Spleen (tissue), 11 donors: ENCODE measurements around the gene GLB1L. TPM values are rescaled to one million over a fixed set of nuclear protein-coding genes. Genes with fewer than 3 reads are reported as not detected.

Experiments used
- DNase-seq: peaks from one replicate; pipeline ENCODE4 v3.0.0-alpha.2; 2020
- H3K27ac ChIP-seq, 8 donors: fragments of 200-600 bp; sonication (generic) in 7 of 8; 1 replicate in 4 of 8; 2 replicates in 4 of 8; pipeline versions ENCODE4 v1.5.0 to v1.8.0; 2016 to 2021; ENCODE audit warnings: inconsistent platforms in 4 of 8, mild to moderate bottlenecking in 4 of 8, moderate library complexity in 1 of 8
- H3K27me3 ChIP-seq, 7 donors: fragments of 200-600 bp; sonication (generic) in 6 of 7; replicated peaks in 1 of 7; 1 replicate in 4 of 7; 2 replicates in 3 of 7; pipeline versions ENCODE4 v1.5.0 to v1.8.0; 2016 to 2021; ENCODE audit warnings: inconsistent platforms in 3 of 7, mild to moderate bottlenecking in 1 of 7
- H3K36me3 ChIP-seq, 6 donors: fragments of 200-600 bp; sonication (generic) in 5 of 6; 1 replicate in 4 of 6; 2 replicates in 2 of 6; pipeline versions ENCODE4 v1.5.0 to v1.8.0; 2016 to 2021; ENCODE audit warnings: inconsistent platforms in 2 of 6
- H3K4me1 ChIP-seq, 6 donors: fragments of 200-600 bp; sonication (generic) in 5 of 6; 1 replicate in 3 of 6; 2 replicates in 3 of 6; pipeline versions ENCODE4 v1.5.0 to v1.8.0; 2016 to 2021; ENCODE audit warnings: inconsistent platforms in 3 of 6
- H3K4me3 ChIP-seq, 8 donors: fragments of 200-600 bp; sonication (generic) in 7 of 8; 1 replicate in 4 of 8; 2 replicates in 4 of 8; pipeline versions ENCODE4 v1.5.0 to v1.8.0; 2016 to 2021; ENCODE audit warnings: inconsistent platforms in 4 of 8, mild to moderate bottlenecking in 4 of 8, moderate library complexity in 2 of 8
- H3K9me3 ChIP-seq, 8 donors: fragments of 200-600 bp; sonication (generic) in 7 of 8; 1 replicate in 4 of 8; 2 replicates in 4 of 8; pipeline versions ENCODE4 v1.5.0 to v1.8.0; 2016 to 2021; ENCODE audit warnings: inconsistent platforms in 4 of 8
- POLR2A ChIP-seq, 3 donors: fragments of 450-650 bp; IDR thresholded peaks; one replicate each; pipeline ENCODE4 v1.5.1; 2017; ENCODE audit warnings: antibody characterized with exemption in 3 of 3, mild to moderate bottlenecking in 1 of 3
- POLR2AphosphoS5 ChIP-seq, 3 donors: sonication (generic); formaldehyde crosslinking; IDR thresholded peaks; one replicate each; pipeline ENCODE4 v1.5.1; 2017; ENCODE audit warnings: antibody characterized with exemption in 3 of 3
- WGBS, 5 donors: extraction: QIAGEN DNeasy Blood & Tissue Kit in 3 of 5; methylation state at CpG; one replicate each; pipeline versions ENCODE4 v1.1.5 to v1.1.7; 2013 to 2018; 5-methylcytosine and 5-hydroxymethylcytosine counted together
- intact Hi-C: fragments of 100-400 bp; cut with DNase I; formaldehyde crosslinking; loops from one replicate; pipeline ENCODE4 v1.15.0; 2023; ENCODE audit warnings: low total_unique reads
- polyA plus RNA-seq, 3 donors: library from polyadenylated mRNA; stranded (reverse); fragments of 200-250 nt; gene quantifications; one replicate each; pipeline ENCODE4 v1.2.1, GENCODE V29; 2013
- total RNA-seq, 7 donors: library from RNA; depleted of rRNA in 3 of 7; stranded (reverse); fragments of >200 nt in 3 of 7; fragmentation: NEBNext Ultra II Directional in 4 of 7; extraction: Animal tissue kit (Norgen Biotek cat#: 25700) in 4 of 7; gene quantifications; one replicate each; pipeline versions ENCODE4 v1.1.0 to v1.2.1, GENCODE V29; 2016 to 2021
- TF ChIP-seq, protein P1 (sequence below), 11 experiments: fragments of 200-600 bp in 7 of 11; fragments of 450-650 bp in 4 of 11; sonication (generic) in 4 of 11; IDR thresholded peaks in 8 of 11; conservative IDR thresholded peaks in 3 of 11; 1 replicate in 7 of 11; 2 replicates in 4 of 11; pipeline versions ENCODE4 v1.4.0 to v1.8.0; 2016 to 2021; ENCODE audit warnings: antibody characterized with exemption in 11 of 11, inconsistent platforms in 4 of 11, mild to moderate bottlenecking in 1 of 11
- donor health status: healthy with polysubstance abuse.
- donor health status: DM: no; HTN: no; CAD: no; lungs with moderate emphysema.
- donor health status: DM: no; HTN: no; CAD: no.
- donor health status: Bipolar disorder and iron deficiency.
- donor health status: healthy.
- donor health status: DM: no; HTN: no; CAD: no.
- donor health status: DM: yes; HTN: yes; CAD: no.

GLB1L gene
- total and polyA plus RNA-seq, 10 donors: 2.3 to 9.6 (median 7.5) TPM

DNA sequence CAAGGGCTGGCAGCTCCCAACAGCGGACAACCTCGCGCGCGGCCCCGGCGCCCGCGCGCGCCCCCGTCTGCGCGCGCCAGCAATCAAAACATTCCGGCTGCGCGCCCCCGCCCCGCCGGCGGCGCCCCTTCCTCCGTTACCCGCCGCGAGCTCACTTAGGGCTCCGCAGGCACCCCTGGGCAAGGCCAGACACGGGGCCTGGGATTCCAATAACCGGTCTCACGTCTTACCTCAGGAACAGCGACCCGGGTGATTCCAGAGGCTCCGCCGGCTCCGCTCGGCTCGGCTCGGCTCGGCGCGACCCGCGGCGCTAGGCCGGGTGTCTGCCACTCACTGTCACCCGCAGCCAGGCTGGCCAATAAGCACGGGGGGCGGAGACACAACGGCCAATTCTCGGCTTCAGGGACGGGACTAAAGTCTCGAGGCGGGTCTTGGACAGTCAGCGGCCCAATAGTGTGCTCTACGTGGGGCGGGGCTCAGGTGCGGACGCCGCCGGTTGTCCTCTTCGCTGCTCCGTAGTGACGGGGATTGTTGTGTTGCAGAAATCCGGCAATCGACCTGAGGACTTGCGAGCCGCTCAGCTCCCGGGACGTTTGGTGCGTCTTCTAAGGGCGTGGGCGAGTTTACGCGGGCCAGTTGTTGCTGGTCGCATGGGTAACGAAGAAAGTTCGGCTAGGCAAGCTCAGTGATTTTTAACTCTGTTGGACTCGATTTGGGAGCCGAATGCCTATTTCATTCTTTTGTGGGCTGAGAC lies 15.8 kb downstream of the GLB1L start, which contains the start of the genes ANKZF1 and ATG9A:
Gene ANKZF1, plus strand, starts transcription at position 502 of the 754 bp plus-strand sequence. CDS start 452 bp downstream, outside the sequence.
Gene ATG9A, minus strand, starts transcription at position 332 of the 754 bp plus-strand sequence. CDS start 1,612 bp downstream, outside the sequence.
- Histone ChIP-seq H3K4me3 (peak within 1 kb of the TSS; percentile 56 to 79 (median 73)), H3K4me1 (peaks cover 18 to 75% (median 50%) of the 10 kb centered on the region in 6 donors), H3K27ac (peak within 1 kb of the TSS; percentile 88 to 99 (median 97)), H3K36me3 (peaks cover 0 to 69% (median 48%) of the 10 kb centered on the region in 6 donors), H3K9me3 (no peaks in the 10 kb centered on the region), H3K27me3 (no peaks in the 10 kb centered on the region)
- 0 to 1% (median 0%) methylated on average over 39 to 80 of the region's 80 CpGs for WGBS, 5 donors
- intact Hi-C loops: loop anchor here (5.0 kb wide), 1 partner anchor 48 kb away; the partner anchor contains the start of gene DNAJB2
- TF ChIP-seq POLR2A (IDR thresholded peaks at IDR 0.05) (peak in 2 of 3 donors; percentile 69 to 84), POLR2AphosphoS5 (IDR thresholded peaks at IDR 0.05) (peak; percentile 97 to 99 (median 99))
- TF ChIP-seq, protein P1, sequence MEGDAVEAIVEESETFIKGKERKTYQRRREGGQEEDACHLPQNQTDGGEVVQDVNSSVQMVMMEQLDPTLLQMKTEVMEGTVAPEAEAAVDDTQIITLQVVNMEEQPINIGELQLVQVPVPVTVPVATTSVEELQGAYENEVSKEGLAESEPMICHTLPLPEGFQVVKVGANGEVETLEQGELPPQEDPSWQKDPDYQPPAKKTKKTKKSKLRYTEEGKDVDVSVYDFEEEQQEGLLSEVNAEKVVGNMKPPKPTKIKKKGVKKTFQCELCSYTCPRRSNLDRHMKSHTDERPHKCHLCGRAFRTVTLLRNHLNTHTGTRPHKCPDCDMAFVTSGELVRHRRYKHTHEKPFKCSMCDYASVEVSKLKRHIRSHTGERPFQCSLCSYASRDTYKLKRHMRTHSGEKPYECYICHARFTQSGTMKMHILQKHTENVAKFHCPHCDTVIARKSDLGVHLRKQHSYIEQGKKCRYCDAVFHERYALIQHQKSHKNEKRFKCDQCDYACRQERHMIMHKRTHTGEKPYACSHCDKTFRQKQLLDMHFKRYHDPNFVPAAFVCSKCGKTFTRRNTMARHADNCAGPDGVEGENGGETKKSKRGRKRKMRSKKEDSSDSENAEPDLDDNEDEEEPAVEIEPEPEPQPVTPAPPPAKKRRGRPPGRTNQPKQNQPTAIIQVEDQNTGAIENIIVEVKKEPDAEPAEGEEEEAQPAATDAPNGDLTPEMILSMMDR (IDR thresholded peaks at IDR 0.05 in 8 of 11, conservative IDR thresholded peaks at IDR 0.05 in 3 of 11): peak in 5 of 11 experiments; percentile 15 to 31 (median 27)
- DNase-seq: peak; percentile 100

DNA sequence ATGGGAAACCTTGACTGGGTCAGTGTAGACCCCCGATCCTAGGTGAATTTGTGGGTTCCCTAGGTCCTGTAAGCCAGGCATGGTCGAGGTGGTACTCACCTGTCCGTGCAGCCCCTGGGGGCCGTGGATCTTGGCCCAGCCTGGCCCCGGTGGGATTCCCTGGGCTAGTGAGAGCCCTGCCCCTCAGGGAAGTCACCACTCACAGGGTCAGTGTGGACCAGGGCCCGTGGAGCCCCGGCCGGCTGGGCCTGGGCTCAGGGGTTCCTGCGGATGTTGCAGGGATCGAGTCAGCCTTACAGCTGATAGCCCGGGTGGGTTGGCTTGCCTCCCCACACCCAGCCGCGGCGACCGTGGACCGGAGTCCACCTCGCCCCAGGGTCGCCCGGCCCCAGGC lies 16.3 kb downstream of the GLB1L start:
- no peaks in the 10 kb centered on the region for H3K27me3 ChIP-seq
- peaks cover 0 to 69% (median 48%) of the 10 kb centered on the region in 6 donors for H3K36me3 ChIP-seq
- TF ChIP-seq POLR2AphosphoS5 (IDR thresholded peaks at IDR 0.05) (no peak), POLR2A (IDR thresholded peaks at IDR 0.05) (no peak)
- TF ChIP-seq, protein P1 (IDR thresholded peaks at IDR 0.05 in 8 of 11, conservative IDR thresholded peaks at IDR 0.05 in 3 of 11): no peak
- H3K4me3 ChIP-seq: peak overlapping the region; percentile 56 to 79 (median 73)
- peaks cover 18 to 80% (median 50%) of the 10 kb centered on the region in 6 donors for H3K4me1 ChIP-seq
- 0 to 5% (median 2%) methylated on average over 3 to 19 of the region's 19 CpGs for WGBS, 5 donors
- peak; percentile 94 for DNase-seq
- intact Hi-C loops: loop anchor here (5.0 kb wide), 1 partner anchor 48 kb away; the partner anchor contains the start of gene DNAJB2
- no peaks in the 10 kb centered on the region for H3K9me3 ChIP-seq
- H3K27ac ChIP-seq: peak overlapping the region; percentile 88 to 99 (median 97)

DNA sequence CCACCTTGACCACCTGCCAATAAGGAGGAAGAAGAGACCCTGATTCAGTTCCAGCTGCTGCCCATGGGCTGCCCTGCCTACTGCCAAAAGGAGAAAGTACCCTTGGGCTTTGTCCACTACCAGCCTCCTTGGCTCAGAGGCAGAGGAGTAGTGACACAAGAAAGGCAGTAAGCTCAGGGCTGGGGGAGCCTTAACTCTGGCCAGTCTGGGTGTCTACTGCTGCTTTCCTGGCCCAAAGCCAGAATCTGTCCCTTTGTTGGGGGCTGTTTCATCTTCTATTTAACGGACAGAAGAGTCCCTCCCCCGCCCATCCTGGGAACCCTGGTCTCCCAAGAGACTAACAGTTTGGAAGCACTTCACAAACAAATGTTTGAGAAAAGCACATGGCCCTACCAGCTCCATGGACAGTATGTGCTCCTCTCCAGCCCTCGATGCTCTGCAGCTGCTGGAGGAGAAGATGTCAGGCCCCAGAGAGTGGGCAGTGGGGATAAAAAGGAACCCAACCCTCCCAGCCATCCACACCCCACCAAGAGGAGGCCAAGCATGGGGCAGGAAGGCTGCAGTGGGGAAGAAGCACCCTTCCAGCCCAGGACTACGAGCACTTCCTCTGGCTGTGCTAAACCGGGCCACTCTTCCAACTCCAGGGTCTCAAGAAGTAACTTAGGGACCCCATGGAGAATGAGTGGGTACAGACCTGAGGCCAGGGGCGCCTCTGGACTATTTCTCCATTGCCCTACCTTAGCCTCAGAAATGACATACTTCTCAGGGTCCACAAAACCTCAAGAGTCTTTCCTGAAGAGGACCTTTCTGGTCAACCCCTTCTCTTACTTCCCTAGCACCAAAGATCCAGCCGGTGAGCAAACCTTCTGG lies 17.0 kb downstream of the GLB1L start:
- Histone ChIP-seq H3K9me3 (no peaks in the 10 kb centered on the region), H3K4me3 (peak overlapping the region; percentile 56 to 79 (median 73)), H3K27me3 (no peaks in the 10 kb centered on the region), H3K4me1 (peaks cover 18 to 81% (median 50%) of the 10 kb centered on the region in 6 donors), H3K36me3 (peaks cover 0 to 69% (median 48%) of the 10 kb centered on the region in 6 donors), H3K27ac (peak overlapping the region; percentile 88 to 99 (median 97))
- 34 to 42% (median 36%) methylated on average over 7 of the region's 7 CpGs for WGBS, 5 donors
- no peak for TF ChIP-seq POLR2AphosphoS5 (IDR thresholded peaks at IDR 0.05)
- TF ChIP-seq POLR2A (IDR thresholded peaks at IDR 0.05): no peak
- TF ChIP-seq, protein P1 (IDR thresholded peaks at IDR 0.05 in 8 of 11, conservative IDR thresholded peaks at IDR 0.05 in 3 of 11): no peak
- intact Hi-C loops: loop anchor here (5.0 kb wide), 1 partner anchor 49 kb away; the partner anchor contains the start of gene DNAJB2
- no peak for DNase-seq
